ENCODE results near the gene MOCS1.

MOCS1 gene

DNA sequence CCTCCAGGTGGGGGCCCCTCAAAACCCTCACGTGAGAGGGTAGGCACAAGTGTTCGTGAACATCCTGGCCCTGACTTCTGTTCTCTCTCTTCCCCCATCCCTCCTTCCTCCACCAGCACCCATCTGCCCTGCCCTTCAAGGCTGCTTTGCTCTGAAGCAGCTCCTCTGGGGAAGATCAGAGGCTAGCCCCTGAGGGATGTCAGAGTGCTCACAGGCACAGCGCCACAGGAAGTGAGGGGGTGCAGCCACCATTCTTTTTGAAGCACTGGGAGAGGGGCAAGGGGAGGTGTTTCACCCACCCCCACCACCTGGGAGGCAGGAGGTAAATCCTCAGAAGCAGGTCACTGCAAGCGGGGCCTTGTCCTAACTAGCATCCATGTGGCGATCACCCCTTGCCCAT lies 11.4 kb downstream of the MOCS1 start:
- DNase-seq = no peak

DNA sequence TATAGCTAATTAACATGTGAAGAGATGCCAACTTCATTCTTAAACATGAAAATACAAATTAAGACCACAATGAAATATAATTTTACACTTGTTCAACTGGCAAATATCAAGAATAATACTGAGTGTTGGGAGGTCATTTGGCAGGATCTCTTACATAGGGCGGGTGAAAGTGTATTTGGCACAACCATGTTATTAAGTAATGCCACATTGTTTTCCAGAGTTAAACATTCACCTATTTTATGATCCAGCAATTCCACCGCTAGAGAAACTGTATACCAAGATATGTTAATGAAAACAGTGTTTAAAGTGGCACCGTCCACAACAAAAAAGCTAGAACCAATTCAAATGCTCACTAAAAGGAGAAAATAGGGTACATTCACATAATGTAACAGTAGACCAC lies 14.1 kb downstream of the MOCS1 start:
- no peak for DNase-seq

DNA sequence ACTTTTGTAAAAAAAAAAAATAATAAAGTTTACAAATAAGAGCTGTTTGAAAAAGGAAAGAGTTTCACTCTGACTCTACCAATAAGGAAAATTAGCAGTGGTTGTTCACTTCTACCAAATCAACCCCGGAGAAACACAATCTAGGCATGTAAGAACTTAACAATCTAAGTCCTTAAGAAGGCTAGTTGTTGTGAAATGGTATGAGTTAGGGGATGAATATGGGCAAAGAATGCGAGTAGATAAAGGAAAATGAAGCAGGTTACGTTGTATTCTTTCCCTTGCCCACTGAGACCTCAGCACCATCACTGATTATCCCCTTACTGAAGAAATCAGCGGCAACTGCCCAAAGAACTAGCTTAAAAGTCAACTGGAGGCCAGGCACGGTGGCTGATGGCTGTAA lies 15.4 kb downstream of the MOCS1 start:
- DNase-seq = no peak

DNA sequence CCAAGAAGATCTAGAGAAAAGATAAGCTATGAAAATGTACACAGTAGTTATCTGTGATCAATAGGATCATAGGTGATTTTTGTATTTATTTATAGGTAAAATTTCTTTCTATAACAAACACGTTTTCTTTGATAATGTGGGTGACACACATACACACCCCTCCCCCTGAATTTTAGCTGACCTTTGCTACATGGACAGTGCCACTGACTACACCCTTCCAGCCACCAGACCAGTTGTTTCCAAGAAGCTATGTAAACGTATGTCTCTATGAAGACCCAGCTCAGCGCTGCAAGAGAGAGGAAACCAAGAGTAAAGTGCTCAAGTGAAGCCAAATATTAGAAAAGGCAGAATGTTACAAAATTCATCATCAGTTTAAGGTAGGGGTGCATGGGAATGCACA lies 16.3 kb downstream of the MOCS1 start:
- DNase-seq = no peak

DNA sequence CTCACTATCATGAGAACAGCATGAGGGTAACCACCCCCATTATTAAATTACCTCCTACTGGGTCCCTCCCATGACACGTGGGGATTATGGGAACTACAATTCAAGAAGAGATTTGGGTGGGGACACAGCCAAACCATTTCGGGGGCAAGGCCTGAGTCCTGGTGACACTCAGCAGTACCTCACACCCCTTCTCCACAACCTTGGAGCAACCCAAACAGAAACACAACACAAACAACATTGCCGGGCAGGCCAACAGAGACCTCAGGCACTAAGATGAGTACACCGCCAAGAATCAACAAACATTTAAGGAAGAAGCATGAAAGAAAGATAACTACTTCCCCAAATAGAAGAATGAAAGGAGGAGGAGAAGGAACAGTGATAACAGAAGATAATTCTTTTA lies 16.9 kb downstream of the MOCS1 start:
- DNase-seq = no peak

DNA sequence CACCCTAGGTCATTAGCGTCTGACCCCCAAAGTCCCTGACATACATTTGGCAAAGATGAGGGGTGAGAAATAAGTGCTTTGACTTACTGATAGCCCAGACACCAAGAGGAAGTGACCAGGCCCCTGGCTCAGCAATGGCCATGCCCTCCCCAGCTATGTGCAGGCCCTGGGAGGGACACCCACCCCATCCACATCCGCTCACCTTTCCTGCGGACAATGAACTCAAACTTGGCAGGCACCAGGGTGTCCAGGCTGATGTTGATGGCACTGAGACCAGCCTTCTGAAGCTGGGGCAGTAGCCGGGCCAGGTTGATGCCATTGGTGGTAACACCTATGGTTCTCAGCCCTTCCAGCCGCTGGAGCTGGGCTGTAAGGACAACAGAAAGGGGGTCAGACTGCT lies 18.4 kb downstream of the MOCS1 start:
- no peak for DNase-seq

DNA sequence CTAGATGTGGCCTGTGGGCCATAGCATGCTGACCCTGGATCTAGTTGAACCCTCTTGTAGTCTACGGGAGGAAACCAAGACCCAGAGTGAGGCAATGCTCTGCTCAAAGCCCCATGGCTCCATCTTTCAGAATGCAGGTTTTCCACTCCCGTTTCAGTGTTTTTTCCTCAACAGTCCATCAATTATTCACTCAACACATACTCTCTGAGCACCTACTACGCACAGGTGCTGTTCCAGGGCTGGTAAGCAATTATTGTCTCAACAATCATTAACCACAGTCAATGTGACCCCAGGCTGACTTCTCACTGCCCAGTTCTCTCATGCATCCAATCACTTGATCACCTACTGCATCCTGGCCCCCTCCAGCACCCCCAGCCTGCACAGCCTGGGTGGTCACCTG lies 20.0 kb downstream of the MOCS1 start:
- no peak for DNase-seq

DNA sequence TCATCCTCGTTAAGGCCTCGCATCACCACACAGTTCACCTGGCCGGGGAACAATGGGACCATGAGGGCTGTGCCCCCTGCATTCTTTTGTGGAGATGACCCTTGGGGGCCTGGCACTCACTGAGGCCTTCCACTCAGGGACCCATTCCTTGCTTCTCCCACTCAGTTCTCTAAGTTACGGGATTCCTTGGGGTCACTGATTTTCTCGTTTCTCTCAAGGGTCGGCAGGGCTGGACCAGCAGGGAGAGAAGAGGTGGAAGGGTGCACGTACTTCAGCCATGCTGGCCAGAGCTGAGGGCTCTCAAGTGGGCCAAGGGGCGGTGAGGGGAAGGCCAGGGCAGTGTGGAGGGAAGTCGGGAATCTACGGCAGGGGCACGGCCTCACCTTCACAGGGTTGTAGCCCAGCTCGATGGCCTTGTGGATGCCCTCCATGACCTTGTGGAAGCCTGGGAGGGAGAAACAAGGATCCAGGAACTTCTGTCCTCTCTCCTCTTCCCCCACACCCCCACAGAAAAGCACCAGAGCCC lies 20.8 kb downstream of the MOCS1 start:
- DNase-seq = no peak

DNA sequence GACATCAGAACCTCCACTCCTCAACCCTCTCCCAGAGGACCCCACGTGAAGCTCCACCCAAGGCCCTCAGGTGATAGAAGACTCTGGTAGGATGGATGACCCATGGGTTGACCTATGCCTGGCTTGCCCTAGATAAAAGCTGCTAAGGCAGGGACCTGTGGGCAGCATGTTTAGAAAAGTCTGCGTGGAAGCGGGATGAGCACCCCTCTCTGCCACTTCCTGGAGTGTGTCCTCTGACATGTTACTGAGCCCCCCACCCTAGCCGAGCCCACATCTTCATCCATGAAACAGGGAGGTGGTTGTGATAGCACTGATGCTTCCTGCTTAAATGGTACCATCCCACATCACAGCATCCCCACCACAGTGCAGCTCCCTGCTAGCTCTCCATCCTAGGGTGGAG lies 21.8 kb downstream of the MOCS1 start:
- DNase-seq = no peak

DNA sequence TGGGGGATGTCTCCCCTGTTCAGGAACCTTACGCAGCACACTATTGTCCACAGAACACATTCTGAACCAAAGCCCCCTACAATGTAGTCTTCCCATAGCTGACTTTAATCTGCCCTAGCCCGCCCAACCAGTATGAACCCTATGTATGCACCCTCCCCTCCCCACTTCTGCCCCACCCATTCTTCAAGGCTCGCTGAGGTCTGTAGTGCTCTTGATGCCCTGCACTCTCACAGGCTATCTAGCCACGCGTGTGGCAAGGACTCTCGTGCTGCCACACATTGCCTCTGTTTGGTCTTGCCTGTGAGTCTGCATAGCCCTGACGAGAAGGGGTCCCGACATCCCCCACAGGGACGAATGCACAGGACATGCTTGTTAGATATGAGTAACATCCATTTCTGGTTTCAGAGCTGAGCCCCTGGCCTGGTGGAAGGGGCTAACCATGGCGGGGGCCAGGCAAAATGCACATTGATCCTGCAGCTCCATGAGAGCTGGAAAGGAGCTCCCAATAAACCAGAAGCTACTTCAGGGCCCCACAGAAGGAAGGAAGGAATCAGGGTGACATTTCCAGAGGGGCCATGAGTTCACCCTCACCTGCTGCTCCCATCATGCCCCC lies 22.6 kb downstream of the MOCS1 start:
- DNase-seq = no peak

DNA sequence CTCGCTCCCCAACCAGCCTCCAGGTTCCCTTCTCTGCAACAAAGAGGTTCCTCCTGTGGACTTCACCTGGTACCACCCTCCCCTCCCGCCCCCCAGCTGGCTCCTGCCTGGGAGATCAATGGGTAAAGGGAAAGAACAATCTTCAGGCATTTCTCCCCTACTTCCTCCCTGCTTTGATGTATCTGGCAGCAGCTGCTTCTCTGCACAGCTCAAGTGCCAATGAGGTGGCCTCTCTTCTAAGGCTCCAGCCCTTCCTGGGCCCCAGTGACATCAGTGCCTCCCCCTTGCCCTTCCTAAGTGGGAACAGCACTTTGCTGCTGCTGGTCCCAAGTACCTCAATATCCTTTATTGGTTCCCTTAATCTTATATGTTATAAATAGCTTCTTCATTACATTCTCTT lies 23.5 kb downstream of the MOCS1 start:
- DNase-seq = no peak

DNA sequence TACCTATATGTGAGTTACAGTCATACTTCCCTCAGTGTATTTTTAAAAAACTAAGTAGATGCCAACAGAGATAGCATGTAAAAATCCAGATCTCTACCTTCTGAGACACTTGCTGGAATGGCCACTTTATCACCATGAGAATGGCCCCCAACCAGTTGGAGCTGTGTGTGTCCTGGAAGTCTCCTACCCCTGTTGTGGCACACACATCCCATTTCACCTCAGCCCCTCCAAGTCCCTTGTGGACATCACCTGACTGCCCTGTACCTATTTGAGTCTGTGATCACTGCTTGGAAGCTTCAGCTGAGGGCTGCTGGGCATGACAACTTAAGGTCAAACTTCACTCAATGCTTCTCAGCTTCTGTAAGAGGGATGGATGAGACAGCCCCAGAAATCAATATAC lies 24.1 kb downstream of the MOCS1 start:
- DNase-seq = no peak

DNA sequence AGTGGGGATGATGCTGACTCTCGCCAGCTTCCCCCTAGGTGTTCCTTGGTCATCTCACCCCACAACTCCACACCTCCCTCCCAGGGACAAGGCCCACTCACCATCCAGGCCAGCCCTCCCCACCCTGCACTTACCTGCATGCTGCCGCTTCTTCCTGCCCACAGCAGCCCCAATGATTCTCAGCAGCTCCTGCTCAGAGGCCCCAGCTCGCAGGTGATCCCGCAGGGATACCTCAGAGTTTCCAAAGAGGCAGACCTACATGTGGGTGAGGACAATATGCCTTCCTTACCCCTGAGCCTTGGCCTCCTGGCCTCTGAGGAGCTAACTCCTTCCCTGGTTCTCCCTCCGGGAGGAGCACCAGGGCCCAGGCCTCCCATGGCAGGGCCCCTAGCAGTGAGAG lies 24.6 kb downstream of the MOCS1 start:
- DNase-seq = no peak

DNA sequence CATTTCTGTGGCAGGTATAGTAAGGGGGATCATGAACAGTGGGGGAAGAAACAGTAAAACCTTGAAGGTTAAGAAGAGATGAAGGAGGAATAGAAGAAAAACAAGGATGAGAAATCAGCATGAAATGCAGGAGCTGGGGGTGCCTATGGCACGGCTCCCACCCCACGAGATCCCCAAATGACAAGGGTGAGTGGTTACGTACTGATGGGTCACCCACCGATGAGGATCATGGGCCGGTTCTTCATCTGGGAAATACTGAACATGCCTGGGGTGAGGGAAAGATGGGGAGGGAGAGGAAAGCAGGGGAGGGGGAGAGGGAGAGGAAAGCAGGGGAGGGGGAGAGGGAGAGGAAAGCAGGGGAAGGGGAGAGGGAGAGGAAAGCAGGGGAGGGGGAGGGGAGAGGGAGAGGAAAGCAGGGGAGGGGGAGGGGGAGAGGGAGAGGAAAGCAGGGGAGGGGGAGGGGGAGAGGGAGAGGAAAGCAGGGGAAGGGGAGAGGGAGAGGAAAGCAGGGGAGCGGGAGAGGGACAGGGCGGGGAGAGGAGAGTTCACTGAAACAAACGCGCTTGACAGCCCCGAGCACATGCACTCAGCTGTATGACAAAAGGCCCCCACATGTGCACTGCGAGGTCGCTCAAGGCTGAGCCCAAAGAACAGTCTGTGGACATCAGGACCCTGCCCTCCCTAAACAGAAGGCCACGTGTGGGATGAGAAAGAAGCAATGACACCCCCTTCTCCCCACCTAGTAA lies 25.3 kb downstream of the MOCS1 start:
- DNase-seq = no peak

DNA sequence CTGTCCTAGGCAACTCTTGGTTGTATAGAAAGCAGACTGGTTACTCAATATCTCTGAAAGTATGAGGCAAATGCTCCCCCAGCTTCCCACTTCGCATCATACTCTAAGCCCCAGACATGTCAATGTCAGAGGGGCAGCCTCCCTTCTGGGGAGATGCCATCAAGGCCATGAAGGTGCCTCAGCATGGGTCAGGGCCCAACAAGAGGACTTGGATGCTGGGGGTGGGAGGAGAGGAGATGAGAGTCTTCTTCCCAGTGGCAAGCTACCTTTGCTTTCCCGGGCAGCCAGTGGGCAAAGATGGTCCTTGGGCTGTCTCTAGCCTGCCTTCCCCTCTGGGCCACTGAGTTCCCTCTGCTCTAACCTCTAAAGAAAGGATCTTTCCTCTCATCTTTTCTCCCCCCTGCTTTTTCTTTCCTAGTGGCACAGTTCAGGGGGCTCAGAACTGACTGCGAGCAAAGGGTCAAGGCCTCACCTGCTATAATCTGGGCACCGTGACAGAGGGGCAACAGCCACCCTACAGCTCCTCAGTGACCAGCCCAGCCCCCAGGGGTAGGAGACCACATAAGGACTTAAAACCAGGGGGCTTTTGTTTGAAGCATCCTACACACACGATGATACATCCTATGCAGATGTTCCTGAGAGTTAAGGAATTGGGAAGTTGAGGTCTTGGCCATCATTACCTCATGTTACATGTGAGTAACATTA lies 26.2 kb downstream of the MOCS1 start:
- no peak for DNase-seq

DNA sequence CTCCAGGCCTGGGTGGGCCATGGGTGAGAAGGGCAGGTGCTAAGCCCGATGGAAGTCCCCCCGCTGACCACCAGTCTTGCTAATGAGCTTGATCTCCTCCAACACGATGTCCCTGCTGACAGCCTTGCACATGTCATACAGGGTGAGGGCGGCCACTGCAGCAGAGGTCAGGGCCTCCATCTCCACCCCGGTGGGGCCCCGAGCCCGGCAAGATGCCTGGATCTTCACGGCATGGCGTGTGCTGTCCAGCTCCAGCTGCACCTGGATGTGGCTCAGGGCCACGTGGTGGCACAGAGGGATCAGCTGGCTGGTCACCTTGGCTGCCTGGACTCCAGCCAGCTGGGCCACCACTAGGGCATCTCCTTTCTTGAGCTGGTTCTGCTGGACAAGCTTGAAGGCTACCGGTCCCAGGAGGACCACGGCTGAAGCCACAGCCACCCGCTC lies 27.9 kb downstream of the MOCS1 start:
- DNase-seq = no peak

DNA sequence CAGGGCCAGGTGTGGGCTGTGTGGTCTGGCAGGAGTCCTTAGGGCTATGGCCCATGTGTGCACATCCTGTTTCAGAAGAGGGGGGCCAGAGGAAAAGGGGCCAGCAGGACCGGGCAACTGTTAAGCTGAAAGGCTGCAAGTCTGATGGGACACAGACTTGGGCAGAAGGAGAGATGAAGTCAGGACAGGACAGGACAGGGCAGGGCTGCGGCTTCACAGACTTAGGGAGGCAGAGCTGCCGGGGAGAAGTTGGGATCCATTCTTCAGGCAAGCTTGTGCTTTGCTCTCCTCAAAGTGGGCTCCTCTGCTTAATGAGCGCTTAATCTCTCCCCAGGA lies 28.7 kb downstream of the MOCS1 start:
- DNase-seq = no peak

DNA sequence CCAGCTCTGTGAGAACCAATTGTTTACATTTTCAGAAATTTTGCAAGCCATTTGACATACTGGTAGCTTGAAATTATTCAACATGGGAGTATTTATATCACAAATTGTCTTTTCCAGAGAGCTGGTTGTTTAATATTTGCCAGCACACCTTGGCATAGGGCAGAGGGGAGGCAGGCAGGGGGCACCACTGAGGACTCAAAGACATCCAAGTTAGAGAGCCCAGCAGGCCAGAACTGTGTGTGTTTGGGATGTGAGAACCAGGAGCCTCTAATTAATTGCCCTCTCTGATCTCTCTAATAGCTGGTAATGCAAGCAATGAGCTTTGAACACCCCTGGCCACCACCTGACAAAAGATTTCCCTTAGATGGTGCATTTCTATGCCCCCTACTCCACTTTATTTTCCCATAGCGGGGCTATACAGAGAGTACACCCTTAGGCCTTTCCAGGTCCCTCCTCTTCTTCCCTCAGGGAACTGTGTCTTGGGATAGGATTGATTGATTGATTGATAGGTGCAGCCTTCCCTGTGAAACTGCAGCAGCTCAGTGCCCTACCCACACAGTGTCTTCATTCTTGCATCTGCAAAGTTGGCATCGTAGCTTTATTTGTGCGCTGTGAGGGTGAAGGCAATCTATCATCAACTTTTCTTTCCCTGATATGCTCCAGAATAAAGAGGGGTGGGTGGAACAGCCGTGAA lies 29.2 kb downstream of the MOCS1 start:
- no peak for DNase-seq

DNA sequence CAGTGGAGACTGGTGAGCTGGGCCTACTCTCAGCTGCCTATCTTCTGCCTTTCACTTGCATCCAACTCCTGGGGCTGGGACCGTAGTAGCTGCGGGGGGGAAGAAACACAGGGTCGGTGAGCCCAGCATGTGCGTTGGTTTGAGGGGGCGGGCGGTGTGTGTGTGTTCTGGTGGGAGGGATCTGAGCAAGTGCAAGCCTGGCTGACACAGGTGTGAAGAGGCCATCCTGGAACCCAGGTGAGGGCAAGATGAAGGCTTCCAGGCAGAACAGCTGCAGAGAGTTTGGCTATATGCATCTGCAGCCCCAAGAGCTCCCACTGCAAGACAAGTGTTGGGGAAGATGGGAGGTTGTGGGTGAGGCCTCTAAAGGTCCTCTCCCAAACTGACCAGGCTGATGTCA lies 30.6 kb downstream of the MOCS1 start:
- no peak for DNase-seq

DNA sequence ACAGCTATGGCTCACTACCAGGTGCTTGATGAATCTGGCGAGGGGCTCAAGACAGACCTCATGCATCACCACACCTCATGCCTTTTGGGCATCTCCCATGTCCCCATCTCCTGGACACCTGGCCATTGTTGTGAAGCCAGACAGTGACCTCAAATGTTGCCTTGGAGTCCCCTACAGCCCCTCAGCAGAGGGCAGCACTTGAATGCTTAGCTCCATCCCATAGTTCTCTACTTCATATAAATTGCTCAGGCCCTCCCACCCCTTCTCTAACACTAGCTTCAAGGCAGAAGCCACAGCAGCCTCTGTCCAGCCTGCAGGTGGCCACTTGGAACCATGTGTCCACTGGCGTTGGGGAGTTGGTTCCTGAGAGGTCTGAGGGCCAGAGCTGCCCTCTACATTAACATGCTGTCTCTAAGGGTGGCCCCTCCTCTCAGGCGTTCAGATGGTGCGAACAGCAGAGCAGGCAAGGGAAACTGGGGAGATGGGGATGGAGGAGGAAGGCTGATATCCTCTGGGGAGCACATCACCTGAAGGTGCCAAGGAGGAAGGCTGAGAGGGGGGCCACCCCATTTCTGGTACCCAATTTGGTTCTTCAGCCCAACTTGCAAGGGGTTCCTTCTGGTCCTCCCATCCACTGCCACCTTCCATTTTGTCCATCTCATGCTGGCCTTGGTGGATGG lies 31.3 kb downstream of the MOCS1 start:
- DNase-seq = no peak

DNA sequence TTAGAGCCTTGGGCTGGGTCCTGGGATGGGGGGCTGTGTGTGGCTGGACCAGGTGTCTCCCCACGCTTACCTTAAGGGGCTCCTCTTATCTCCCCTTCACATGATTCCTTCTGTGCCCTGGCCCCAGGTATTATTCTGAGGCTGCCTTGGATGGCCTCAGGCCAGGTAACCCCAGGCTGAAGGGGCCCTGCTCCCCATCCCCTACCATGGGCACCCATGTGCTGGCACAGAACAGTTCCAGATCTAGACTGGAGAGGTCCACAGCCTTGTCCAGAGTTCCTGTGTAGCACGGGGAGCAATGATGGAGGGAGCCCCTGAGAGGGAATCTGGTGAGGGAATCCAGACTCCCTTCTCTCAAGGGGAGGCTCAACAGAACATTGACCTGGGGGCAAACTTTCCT lies 32.1 kb downstream of the MOCS1 start:
- no peak for DNase-seq

DNA sequence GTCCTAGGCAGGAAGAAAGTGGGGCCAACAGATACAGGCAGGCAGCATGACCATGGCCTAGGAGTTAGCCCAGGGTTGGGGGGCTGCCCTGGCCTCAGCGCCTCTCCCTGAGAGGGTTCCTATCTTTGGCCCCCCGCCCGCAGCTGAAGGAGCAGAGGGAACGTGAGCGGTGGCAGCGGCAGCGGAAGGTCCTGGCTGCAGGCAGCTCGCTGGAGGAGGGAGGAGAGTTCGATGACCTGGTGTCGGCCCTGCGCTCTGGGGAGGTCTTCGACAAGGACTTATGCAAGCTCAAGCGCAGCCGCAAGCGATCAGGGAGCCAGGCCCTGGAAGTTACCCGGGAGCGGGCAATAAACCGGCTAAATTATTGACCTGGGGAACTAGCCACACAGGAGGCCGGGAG lies 32.6 kb downstream of the MOCS1 start:
- no peak for DNase-seq

DNA sequence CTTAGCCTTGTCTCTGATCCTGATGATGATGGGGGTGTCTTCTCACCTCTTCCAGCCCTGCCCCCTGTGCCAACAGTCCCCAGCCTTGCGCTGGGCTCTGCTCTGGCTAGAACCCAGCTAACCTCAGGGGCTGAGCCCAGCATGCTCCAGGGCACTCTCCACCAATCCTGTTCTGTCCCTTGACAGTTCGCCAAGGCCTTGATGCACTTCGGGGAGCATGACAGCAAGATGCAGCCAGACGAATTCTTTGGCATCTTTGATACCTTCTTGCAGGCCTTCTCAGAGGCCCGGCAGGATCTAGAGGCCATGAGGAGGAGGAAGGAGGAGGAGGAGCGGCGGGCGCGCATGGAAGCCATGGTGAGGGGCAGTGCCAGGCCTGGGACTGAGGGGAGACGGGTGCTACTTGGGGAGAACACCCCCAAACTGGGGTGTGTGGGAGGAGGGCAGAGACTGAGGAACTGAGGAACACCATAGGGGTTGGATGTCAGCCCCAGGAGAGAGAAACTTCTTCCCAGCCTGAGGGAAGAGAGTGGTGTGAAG lies 33.1 kb downstream of the MOCS1 start:
- DNase-seq = no peak

Measured in T-helper 1 cell (primary cell).